Fibroblast of the aortic adventitia (primary cell): Measurements from ENCODE around the gene WDR1. TPM values are rescaled to one million over a fixed set of nuclear protein-coding genes. Genes with fewer than 3 reads are reported as not detected.

ENCODE experiments used
- DNase-seq: peaks from one replicate; pipeline ENCODE4 v3.0.0-alpha.2; 2010; ENCODE audit warnings: low read depth
- H3K4me3 ChIP-seq: 2 replicates; pipeline ENCODE4 v1.5.1; 2011; ENCODE audit warnings: low read depth, mild to moderate bottlenecking, control low read depth, low read length, moderate library complexity
- total RNA-seq: library from RNA; depleted of rRNA; stranded (reverse); fragments of >200 nt; gene quantifications from 2 replicates; pipeline ENCODE4 v1.2.3, GENCODE V29; 2012; ENCODE audit warnings: low replicate concordance
- TF ChIP-seq, protein P1 (sequence below): IDR thresholded peaks from 2 replicates; pipeline ENCODE4 v1.5.1; 2011; ENCODE audit warnings: mild to moderate bottlenecking, low read length, control low read depth, inconsistent platforms; ENCODE audit not compliant: insufficient read depth

WDR1 gene
- total RNA-seq, 1 donor: 228 TPM

DNA sequence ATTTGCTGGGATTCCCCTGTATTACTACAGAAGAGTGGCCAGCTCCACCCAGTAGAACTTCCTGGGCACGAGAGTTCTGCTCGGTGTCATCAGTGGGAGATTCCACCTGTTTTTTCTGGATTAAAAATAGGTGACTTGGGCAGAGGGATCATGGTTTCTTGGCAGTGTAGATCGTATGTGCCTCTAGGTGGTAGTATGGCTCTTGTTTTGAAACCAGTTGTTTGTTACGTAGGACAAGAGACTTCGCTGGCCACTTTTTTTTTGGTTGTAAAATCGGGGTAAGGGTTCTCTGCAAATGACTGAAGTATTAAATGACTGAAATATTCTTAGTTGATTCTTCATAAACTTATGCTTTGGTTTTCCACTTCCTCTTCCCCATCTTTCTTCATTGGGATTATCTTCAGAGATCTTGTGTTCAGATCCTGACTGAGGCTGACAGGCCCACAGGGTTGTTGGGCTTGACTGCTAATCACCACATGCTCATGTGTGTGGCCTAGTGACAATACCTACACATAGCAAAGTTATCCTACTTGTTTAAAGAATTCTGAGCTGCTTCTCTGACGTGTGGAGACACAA is 43.8 kb upstream of the WDR1 start:
- DNase-seq: peak; percentile 72
- no peak overlapping the region for H3K4me3 ChIP-seq
- TF ChIP-seq, protein P1, sequence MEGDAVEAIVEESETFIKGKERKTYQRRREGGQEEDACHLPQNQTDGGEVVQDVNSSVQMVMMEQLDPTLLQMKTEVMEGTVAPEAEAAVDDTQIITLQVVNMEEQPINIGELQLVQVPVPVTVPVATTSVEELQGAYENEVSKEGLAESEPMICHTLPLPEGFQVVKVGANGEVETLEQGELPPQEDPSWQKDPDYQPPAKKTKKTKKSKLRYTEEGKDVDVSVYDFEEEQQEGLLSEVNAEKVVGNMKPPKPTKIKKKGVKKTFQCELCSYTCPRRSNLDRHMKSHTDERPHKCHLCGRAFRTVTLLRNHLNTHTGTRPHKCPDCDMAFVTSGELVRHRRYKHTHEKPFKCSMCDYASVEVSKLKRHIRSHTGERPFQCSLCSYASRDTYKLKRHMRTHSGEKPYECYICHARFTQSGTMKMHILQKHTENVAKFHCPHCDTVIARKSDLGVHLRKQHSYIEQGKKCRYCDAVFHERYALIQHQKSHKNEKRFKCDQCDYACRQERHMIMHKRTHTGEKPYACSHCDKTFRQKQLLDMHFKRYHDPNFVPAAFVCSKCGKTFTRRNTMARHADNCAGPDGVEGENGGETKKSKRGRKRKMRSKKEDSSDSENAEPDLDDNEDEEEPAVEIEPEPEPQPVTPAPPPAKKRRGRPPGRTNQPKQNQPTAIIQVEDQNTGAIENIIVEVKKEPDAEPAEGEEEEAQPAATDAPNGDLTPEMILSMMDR: peak; percentile 46

DNA sequence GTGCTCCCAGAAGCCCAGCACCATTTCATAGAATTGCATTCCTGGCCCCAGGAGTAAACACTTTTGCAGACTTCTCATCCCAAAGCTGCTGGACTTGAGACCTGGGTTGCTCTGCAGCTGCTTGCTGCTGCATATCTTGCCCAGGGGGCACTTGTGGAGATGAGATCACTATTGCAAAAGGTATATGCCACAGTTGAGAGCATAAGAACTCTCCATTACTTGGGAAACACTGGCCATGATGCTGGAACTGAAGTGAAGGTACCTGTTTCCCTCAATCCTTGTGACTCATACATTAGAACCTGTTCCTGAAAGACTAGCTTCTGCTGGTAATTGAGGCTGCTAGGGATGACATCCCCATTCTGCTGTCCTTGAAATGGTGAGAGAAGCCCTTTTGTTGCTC is 43.1 kb upstream of the WDR1 start:
- TF ChIP-seq, protein P1: no peak
- no peak for DNase-seq
- H3K4me3 ChIP-seq: no peak overlapping the region

DNA sequence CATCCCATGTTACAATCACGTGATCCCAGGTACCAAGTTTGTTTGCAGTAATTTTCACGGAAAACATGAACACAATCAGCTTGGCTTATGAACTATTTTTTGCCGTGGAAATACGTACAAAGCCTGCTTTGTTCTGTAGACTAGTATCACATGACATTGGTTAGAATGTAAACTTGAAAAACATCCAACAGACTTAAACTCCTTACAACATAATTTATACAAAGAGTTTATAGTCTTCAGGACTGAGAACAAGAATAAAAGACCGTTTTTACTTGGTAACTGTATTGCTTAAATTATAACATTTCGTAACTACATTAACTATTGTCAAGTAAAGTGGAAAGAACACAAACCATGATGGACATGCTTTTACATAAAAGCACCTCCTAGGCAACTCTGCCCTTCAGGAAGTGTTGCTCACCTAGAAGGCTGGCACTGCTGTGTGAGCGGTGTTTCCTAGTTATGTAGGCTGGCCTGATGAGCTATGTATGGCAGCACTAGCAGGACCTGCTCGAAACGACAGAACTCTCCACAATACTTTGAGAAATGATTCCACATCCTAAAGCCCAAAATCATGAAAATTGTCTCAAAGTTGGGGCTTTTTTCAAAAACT is 41.8 kb upstream of the WDR1 start:
- H3K4me3 ChIP-seq: no peak overlapping the region
- TF ChIP-seq, protein P1: no peak
- peak; percentile 28 for DNase-seq

DNA sequence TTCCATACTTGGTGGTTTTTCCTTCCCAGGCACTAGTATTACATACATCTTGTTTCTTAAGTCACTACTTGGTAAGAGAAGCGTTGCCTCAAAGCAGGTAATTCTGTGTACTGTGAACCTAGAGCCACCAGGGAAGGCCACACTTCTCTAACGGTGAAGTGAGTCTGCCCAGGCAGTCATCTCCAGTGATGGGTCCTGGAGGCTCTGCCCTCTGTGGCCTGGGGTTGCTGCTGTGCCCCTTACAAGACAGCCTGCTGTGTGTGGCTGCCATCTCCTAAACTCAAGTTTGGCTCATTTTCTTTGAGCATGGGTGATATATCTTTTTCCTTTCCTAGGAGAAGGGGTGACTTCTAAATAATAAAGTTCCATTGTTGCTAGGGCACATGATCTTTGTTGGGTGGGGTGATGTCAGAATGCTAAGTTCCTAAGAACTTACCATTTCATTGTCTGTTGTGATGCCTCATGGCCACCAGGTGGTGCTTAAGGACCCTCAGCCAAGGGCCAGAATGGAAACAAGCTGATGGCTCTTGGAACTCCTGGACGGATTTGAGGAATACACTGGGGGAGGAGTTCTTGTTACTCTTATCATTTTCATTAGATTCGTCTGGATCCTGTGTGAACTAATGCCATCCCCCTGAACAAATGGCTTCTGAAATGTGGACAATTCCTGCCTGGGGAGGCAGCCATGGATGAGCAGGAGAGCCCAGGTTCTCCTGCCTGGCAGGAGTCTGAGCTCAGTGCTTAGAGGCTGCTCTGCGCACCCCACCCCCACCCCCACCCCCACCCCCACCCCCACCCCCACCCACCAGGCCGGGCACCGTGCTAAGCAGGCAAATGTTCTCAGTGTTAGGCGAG is 41.1 kb upstream of the WDR1 start:
- peak; percentile 91 for DNase-seq
- H3K4me3 ChIP-seq: no peak overlapping the region
- TF ChIP-seq, protein P1: peak; percentile 97

DNA sequence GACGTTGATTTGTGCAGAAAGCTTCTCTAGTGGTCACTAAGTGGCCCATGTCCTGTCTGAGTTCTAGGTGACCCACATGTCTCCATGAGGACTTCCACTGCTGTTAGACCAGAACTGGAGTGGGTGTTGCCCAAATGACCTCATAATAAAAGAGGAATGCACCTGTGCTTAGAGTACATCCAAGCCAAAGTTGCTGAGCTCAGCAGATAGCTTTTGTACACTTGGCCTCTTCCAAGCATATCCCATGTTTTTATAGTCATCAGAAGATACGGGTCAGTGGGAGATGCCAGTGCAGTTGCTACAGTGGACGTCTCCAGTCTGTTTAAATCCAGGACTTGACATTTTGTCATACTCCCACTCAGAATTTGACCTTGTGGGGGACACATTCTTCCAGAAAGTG is 37.6 kb upstream of the WDR1 start:
- DNase-seq: no peak
- TF ChIP-seq, protein P1: no peak
- no peak overlapping the region for H3K4me3 ChIP-seq

DNA sequence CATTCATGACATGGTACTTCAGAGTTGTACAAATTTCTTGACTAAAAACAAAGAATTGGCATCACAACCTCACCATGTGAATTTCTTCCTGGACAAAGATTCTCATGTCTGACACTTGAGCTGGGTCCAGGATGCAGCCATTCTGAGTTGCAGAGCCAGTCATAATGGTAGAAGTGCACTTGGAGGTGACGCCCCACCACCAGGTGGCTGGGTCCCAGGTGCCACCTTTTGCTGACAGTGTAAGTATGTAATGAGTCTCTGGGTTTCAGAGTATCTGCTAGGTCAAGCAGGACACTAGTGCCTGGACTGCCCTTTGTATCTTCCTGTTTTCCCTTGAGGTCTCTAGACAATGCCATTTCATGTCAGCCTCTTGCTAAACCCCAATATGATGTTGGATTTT is 36.6 kb upstream of the WDR1 start:
- no peak overlapping the region for H3K4me3 ChIP-seq
- no peak for DNase-seq
- TF ChIP-seq, protein P1: no peak
